Mesodermal cell (in vitro differentiated cells): ENCODE results near the gene IGSF21.

Experiments
- H3K27ac ChIP-seq: 2 replicates; pipeline ENCODE4 v1.7.0; 2013; ENCODE audit warnings: mild to moderate bottlenecking, low read depth, low read length, moderate library complexity; ENCODE audit not compliant: severe bottlenecking
- H3K36me3 ChIP-seq: 2 replicates; pipeline ENCODE4 v1.7.1; 2013; ENCODE audit warnings: mild to moderate bottlenecking, low read length, moderate library complexity; ENCODE audit not compliant: control insufficient read depth, insufficient read depth
- H3K4me1 ChIP-seq: one replicate; pipeline ENCODE4 v1.7.1; 2013; ENCODE audit warnings: mild to moderate bottlenecking, low read length; ENCODE audit not compliant: insufficient read depth, control insufficient read depth, poor library complexity, severe bottlenecking
- H3K4me3 ChIP-seq: 2 replicates; pipeline ENCODE4 v1.7.0; 2013; ENCODE audit warnings: low read length, control low read depth, mild to moderate bottlenecking; ENCODE audit not compliant: insufficient read depth, poor library complexity, severe bottlenecking; ENCODE audit errors: extremely low read depth
- H3K9me3 ChIP-seq: 2 replicates; pipeline ENCODE4 v1.7.1; 2013; ENCODE audit warnings: mild to moderate bottlenecking, low read length, moderate library complexity; ENCODE audit not compliant: control insufficient read depth
- WGBS, 2 experiments: methylation state at CpG; one replicate each; pipeline ENCODE4 v1.1.5; 2013; ENCODE audit warnings: missing lambda C conversion rate in 2 of 2; ENCODE audit not compliant: insufficient coverage in 2 of 2; 5-methylcytosine and 5-hydroxymethylcytosine counted together

IGSF21 gene

GRCh38 chr1:18243503-18244175, 136.0 kb downstream of the IGSF21 start:
- 78 to 80% methylated on average over 6 to 8 of the region's 10 CpGs for WGBS, 2 experiments
- no peaks in the 10 kb centered on the region for H3K9me3 ChIP-seq
- H3K4me1 ChIP-seq, result no peaks in the 10 kb centered on the region
- no peak overlapping the region for H3K27ac ChIP-seq
- H3K4me3 ChIP-seq, result no peak overlapping the region
- no peaks in the 10 kb centered on the region for H3K36me3 ChIP-seq

- no peaks in the 10 kb centered on the region for H3K9me3 ChIP-seq
- H3K4me1 ChIP-seq, result no peaks in the 10 kb centered on the region
- H3K36me3 ChIP-seq, result no peaks in the 10 kb centered on the region
- no peak overlapping the region for H3K27ac ChIP-seq
- H3K4me3 ChIP-seq, result no peak overlapping the region
- WGBS, 2 experiments, result no CpG with 5 or more reads among the region's 1 CpG
Measured at GRCh38 chr1:18244762-18245161, 137.2 kb downstream of the IGSF21 start.

GRCh38 chr1:18245647-18246046, 138.0 kb downstream of the IGSF21 start:
- Histone ChIP-seq H3K36me3 (no peaks in the 10 kb centered on the region), H3K9me3 (no peaks in the 10 kb centered on the region), H3K4me1 (no peaks in the 10 kb centered on the region), H3K27ac (no peak overlapping the region), H3K4me3 (no peak overlapping the region)
- WGBS, 2 experiments, result 83% methylated on average over 1 of the region's 1 CpG; no CpG with 5 or more reads in 1 of the 2 experiments

- no peaks in the 10 kb centered on the region for H3K9me3 ChIP-seq
- no peaks in the 10 kb centered on the region for H3K4me1 ChIP-seq
- H3K36me3 ChIP-seq, result no peaks in the 10 kb centered on the region
- H3K4me3 ChIP-seq, result no peak overlapping the region
- 85 to 100% methylated on average over 2 to 3 of the region's 6 CpGs for WGBS, 2 experiments
- no peak overlapping the region for H3K27ac ChIP-seq
Measured at GRCh38 chr1:18246543-18246942, 138.9 kb downstream of the IGSF21 start.

GRCh38 chr1:18247151-18247550, 139.6 kb downstream of the IGSF21 start:
- Histone ChIP-seq H3K4me3 (no peak overlapping the region), H3K9me3 (no peaks in the 10 kb centered on the region), H3K27ac (no peak overlapping the region), H3K4me1 (no peaks in the 10 kb centered on the region), H3K36me3 (no peaks in the 10 kb centered on the region)
- WGBS, 2 experiments, result 48 to 73% methylated on average over 2 of the region's 4 CpGs

GRCh38 chr1:18249631-18250030, 142.0 kb downstream of the IGSF21 start:
- no peaks in the 10 kb centered on the region for H3K4me1 ChIP-seq
- 88 to 91% methylated on average over 1 to 2 of the region's 3 CpGs for WGBS, 2 experiments

GRCh38 chr1:18253093-18253492, 145.5 kb downstream of the IGSF21 start:
- Histone ChIP-seq H3K36me3 (no peaks in the 10 kb centered on the region), H3K27ac (no peak overlapping the region), H3K9me3 (no peaks in the 10 kb centered on the region), H3K4me3 (no peak overlapping the region), H3K4me1 (no peaks in the 10 kb centered on the region)
- WGBS, 2 experiments, result 76 to 81% methylated on average over 4 of the region's 4 CpGs

More at GRCh38 chr1:18249631-18250030, 142.0 kb downstream of the IGSF21 start:
- Histone ChIP-seq H3K4me3 (no peak overlapping the region), H3K36me3 (no peaks in the 10 kb centered on the region), H3K9me3 (no peaks in the 10 kb centered on the region), H3K27ac (no peak overlapping the region)

GRCh38 chr1:18256282-18257235, 149.0 kb downstream of the IGSF21 start:
- Histone ChIP-seq H3K27ac (no peak overlapping the region), H3K4me3 (no peak overlapping the region), H3K36me3 (no peaks in the 10 kb centered on the region), H3K9me3 (no peaks in the 10 kb centered on the region), H3K4me1 (no peaks in the 10 kb centered on the region)
- WGBS, 2 experiments, result 37 to 44% methylated on average over 15 to 16 of the region's 18 CpGs

GRCh38 chr1:18257778-18258177, 150.2 kb downstream of the IGSF21 start:
- WGBS, 2 experiments, result 72 to 76% methylated on average over 2 of the region's 3 CpGs
- Histone ChIP-seq H3K4me1 (no peaks in the 10 kb centered on the region), H3K27ac (no peak overlapping the region)

GRCh38 chr1:18261891-18262290, 154.3 kb downstream of the IGSF21 start:
- Histone ChIP-seq H3K27ac (no peak overlapping the region), H3K4me3 (no peak overlapping the region), H3K4me1 (no peaks in the 10 kb centered on the region), H3K9me3 (no peaks in the 10 kb centered on the region), H3K36me3 (no peaks in the 10 kb centered on the region)
- WGBS, 2 experiments, result 65 to 71% methylated on average over 4 of the region's 4 CpGs

More at GRCh38 chr1:18257778-18258177, 150.2 kb downstream of the IGSF21 start:
- Histone ChIP-seq H3K4me3 (no peak overlapping the region), H3K36me3 (no peaks in the 10 kb centered on the region), H3K9me3 (no peaks in the 10 kb centered on the region)
